GM12864 (cell line): ENCODE measurements around the gene VAMP2.
A peak's percentile ranks its signal among the peaks of the same experiment; 100 is the strongest.

Source experiments
- DNase-seq: peaks from one replicate; pipeline ENCODE4 v3.0.0-alpha.2; 2011; ENCODE audit warnings: low read depth
- H3K4me3 ChIP-seq: 2 replicates; pipeline ENCODE4 v1.5.1; 2011; ENCODE audit warnings: mild to moderate bottlenecking, low read depth, low read length, control low read depth
- TF ChIP-seq, protein P1 (sequence below): IDR thresholded peaks from 2 replicates; pipeline ENCODE4 v1.5.1; 2011; ENCODE audit warnings: low read depth, mild to moderate bottlenecking, moderate library complexity, low read length, control low read depth, inconsistent platforms; ENCODE audit errors: missing control alignments

Gene VAMP2

DNA sequence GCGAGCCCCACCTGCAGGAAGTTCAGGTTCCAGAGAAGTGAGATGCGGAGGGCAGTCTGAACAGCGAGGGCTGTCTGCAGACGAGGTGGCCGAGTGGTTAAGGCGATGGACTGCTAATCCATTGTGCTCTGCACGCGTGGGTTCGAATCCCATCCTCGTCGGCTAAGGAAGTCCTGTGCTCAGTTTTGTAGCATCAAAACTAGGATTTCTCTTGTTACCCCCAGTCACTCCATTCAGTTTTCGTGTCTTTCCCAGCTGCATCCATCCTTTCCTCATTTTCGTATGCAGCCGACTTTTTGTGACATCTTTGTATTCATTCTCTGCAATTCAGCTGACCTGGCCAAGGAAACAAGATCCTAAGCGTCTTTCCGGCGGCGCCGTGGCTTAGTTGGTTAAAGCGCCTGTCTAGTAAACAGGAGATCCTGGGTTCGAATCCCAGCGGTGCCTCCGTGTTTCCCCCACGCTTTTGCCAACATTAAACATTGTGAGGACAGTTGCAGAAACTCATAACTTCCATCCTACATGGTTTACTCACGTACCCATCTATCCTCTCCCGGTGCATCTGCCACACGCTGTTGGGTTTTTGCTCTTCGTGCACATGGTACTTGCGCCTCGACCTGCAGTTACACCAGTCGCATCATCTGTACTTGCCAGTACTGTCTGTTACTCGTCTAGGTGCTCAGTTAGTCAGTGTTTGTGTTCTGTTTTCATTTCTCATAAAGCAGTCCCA is 24.2 kb upstream of the VAMP2 start:
- DNase-seq: peak; percentile 91
- TF ChIP-seq, protein P1, sequence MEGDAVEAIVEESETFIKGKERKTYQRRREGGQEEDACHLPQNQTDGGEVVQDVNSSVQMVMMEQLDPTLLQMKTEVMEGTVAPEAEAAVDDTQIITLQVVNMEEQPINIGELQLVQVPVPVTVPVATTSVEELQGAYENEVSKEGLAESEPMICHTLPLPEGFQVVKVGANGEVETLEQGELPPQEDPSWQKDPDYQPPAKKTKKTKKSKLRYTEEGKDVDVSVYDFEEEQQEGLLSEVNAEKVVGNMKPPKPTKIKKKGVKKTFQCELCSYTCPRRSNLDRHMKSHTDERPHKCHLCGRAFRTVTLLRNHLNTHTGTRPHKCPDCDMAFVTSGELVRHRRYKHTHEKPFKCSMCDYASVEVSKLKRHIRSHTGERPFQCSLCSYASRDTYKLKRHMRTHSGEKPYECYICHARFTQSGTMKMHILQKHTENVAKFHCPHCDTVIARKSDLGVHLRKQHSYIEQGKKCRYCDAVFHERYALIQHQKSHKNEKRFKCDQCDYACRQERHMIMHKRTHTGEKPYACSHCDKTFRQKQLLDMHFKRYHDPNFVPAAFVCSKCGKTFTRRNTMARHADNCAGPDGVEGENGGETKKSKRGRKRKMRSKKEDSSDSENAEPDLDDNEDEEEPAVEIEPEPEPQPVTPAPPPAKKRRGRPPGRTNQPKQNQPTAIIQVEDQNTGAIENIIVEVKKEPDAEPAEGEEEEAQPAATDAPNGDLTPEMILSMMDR: peak; percentile 35

DNA sequence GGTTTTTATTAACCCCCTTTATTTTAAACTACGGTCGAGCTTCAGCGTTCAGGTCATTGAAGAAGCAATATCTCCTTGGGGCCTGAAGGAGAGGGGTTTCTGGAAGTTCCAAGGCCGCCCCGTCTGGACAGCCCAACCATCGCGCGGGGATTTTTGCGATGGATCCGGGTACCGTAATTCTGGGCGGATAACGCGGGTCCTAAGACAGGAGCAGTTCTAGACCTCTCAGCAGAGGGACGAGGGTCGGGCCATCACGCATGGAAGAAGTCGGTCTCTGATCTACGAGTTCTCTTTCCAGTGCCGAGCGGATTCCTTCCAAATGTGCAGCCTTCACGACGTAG is 23.7 kb upstream of the VAMP2 start:
- TF ChIP-seq, protein P1: no peak

More for the DNA sequence above, 24.2 kb upstream of the VAMP2 start:
- peak overlapping the region; percentile 80 for H3K4me3 ChIP-seq

DNA sequence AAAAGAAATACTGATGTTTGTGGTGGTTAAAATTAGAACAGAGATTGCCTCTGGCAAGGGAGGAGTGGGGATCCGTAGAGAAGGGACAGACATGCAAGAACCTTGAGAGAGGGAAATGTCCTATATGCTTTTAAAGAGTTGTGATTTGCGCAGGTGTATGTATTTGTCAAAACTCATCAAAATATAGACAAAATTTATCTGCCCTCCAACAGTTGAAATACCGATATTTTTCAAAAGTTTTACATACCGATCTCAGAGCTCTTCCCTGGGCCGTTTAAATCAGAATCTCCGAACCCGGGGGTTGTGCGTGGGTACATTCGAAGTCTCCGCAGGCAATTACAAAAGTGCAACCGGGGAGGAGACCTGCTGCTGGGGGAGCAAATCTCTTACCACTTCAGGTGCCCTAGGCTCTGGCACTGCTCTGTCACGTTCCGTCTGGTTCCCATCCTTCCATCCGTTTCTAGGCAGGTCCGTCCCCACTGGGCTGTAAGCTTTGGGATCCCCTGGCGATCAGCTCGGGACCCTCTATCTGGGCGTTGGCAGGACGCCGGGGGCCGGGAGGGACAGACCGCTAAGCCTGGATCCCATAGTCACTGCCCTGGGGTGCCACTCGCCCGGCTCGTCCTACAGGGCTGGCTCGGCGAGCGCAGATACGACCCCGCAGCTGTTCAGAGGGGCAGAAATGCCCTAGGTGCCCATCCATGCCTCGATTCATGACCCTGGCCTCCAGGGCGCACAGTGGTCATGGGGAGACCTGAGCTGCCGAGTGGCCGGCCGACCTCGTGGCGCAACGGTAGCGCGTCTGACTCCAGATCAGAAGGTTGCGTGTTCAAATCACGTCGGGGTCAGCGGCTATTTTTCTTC is 23.1 kb upstream of the VAMP2 start:
- peak overlapping the region; percentile 80 for H3K4me3 ChIP-seq
- DNase-seq: no peak
- TF ChIP-seq, protein P1: no peak

More for the DNA sequence above, 23.7 kb upstream of the VAMP2 start:
- peak overlapping the region; percentile 80 for H3K4me3 ChIP-seq
- DNase-seq: no peak

DNA sequence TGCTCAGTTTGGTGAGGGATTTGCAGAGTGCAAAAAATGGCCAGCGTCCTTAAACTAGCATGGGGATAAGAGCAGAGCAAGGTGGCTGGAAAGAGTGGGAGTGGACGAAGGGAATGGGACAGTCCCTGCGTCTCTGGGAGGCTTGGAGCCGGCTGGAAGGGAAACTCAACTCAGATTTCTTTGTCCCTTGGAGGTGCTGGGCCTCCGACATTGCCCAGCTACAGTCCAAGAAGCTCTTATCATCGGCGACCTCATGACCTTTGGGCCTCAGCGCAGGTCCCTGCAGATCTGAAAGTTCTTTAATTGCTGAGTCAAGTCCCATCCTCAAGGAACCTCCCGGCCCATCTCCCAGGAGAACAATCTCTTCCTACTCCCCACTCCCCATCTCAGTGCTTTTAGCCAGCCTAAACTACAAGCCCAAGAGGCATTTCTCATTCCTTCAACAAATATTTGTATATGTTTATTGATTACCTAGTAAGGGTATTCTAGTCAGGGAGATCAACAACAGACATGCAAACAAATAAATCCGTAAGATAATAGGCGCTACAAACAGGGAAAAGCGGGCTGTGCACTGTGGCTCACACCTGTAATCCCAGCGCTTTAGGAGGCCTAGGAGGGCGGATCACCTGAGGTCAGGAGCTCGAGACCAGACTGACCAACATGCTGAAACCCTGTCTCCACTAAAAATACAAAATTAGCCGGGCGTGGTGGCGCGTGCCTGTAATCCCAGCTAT is 14.4 kb upstream of the VAMP2 start:
- TF ChIP-seq, protein P1: no peak
- no peak for DNase-seq
- peak overlapping the region; percentile 73; the same call in 1 of the 2 replicates for H3K4me3 ChIP-seq

DNA sequence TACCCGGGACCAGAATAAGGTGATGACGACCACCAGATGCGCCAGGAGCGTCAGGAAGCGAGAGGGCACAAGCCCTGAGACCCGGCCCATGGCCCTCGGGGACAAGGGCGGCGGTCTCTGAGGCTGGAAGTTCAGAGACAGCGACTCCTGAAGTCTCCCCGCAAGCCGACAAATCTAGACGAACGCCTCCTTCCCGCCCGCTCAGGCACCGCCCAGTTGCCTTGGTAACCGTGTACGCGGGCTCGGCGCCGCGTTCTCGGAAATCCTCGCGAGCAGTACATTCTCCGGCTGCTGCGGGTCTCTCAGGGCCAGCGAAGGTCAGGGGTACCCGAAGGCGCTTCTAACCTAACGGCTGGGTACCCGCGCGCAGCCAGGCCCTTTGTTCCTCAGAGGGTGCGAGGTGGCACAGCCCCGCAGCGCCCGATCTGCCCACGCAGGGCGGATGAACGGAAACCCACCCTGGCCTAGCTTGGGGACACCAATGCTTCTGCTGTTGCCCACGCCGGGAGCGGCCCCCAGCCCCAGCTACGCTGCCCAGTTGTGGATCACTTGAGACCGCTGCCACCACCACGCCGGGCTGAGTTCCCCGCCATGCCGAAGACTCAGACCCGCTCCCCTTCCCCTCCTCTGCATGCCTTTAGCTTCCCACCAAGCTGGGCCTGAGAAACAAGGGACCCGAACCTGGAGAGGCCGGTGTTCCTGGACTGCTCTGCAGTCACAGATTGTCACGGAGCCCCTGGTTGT is 13.6 kb upstream of the VAMP2 start, which contains the start of gene TMEM107:
Gene TMEM107, minus strand, starts transcription at position 184 of the 744 bp plus-strand sequence. Its CDS starts 94 bp downstream, at position 90.
- peak within 1 kb of the TSS; percentile 73 for H3K4me3 ChIP-seq
- no peak for DNase-seq
- TF ChIP-seq, protein P1: peak; percentile 7

DNA sequence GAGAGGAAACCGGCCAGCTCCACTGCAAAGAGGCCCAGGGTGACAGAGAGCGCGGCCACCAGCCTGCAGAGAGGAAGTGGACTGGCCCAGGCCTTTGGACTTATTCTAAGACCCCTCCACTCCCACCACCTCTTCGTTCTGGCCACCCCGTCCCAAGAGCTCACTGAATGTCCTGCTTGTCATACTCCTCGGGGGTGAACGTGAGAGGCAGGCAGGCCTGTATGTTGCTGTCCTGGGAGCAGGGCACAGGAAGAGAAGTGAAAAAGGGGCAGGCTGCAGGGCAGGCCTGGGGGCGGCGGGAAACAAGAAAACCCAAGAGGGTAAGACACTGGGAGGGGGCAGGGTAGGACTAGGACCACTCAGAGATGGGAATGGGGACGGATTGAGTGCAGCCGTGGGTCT is 13.0 kb upstream of the VAMP2 start:
- H3K4me3 ChIP-seq: peak overlapping the region; percentile 73
- TF ChIP-seq, protein P1: no peak
- DNase-seq: no peak
